ENCODE measurements around the gene ARGLU1. TPM values are rescaled to one million over a fixed set of nuclear protein-coding genes. Genes with fewer than 3 reads are reported as not detected.

Gene ARGLU1
- total and polyA plus RNA-seq, 2 experiments from 2014 or later, result 108 to 166 TPM

DNA sequence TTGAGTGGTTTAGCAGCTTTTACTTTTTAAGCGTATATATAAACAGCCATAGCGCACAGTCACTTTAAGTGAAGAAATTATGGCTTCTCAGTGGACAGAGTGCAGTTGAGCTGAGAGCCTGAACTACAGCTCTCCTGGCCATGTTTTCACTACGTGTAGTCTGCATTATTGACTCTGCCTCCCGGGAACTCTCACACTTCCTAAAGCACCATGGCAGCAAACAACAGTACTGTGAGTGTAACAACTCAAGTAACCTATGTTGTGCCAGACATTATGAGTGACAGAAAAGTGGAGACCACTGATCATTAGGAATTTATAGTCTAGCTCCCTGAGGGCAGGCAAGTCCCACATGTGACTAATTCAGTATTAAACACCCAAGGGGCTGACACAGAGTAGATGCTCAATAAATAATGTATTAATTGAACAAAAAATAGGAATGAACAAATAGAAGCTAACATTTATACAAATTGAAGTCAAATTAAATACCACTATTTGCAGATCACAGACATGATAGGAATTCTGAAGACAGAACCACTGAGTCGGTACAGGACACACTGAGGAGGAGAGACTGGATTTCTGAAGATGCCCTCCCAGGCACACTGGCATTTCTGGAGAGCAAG lies 52.2 kb downstream of the ARGLU1 start:
- no peak overlapping the region for H2AFZ ChIP-seq
- Mint-ChIP-seq H3K27ac (no peak overlapping the region; the same call in 1 of the 2 replicates), H3K27me3 (ENCODE audit: insufficient read depth, low read depth, poor library complexity) (no peaks in the 10 kb centered on the region), H3K4me3 (no peak overlapping the region), H3K4me1 (peaks cover 51% of the 10 kb centered on the region), H3K36me3 (ENCODE audit: low read depth) (peaks cover 10% of the 10 kb centered on the region; the same call in 2 of the 3 replicates), H3K9me3 (no peaks in the 10 kb centered on the region)
- H3K4me1 ChIP-seq (ENCODE audit: insufficient read depth), result peaks cover 56% of the 10 kb centered on the region
- DNase-seq (ENCODE audit: low spot score), result no peak
- no peaks in the 10 kb centered on the region for H3F3A ChIP-seq (replicated peaks; ENCODE audit: low read depth)
- H3K9me2 ChIP-seq (ENCODE audit: insufficient read depth), result no peaks in the 10 kb centered on the region
- TF ChIP-seq, protein P1, sequence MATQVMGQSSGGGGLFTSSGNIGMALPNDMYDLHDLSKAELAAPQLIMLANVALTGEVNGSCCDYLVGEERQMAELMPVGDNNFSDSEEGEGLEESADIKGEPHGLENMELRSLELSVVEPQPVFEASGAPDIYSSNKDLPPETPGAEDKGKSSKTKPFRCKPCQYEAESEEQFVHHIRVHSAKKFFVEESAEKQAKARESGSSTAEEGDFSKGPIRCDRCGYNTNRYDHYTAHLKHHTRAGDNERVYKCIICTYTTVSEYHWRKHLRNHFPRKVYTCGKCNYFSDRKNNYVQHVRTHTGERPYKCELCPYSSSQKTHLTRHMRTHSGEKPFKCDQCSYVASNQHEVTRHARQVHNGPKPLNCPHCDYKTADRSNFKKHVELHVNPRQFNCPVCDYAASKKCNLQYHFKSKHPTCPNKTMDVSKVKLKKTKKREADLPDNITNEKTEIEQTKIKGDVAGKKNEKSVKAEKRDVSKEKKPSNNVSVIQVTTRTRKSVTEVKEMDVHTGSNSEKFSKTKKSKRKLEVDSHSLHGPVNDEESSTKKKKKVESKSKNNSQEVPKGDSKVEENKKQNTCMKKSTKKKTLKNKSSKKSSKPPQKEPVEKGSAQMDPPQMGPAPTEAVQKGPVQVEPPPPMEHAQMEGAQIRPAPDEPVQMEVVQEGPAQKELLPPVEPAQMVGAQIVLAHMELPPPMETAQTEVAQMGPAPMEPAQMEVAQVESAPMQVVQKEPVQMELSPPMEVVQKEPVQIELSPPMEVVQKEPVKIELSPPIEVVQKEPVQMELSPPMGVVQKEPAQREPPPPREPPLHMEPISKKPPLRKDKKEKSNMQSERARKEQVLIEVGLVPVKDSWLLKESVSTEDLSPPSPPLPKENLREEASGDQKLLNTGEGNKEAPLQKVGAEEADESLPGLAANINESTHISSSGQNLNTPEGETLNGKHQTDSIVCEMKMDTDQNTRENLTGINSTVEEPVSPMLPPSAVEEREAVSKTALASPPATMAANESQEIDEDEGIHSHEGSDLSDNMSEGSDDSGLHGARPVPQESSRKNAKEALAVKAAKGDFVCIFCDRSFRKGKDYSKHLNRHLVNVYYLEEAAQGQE (IDR thresholded peaks at IDR 0.05; ENCODE audit: unreplicated experiment), result no peak
- TF ChIP-seq, protein P2, sequence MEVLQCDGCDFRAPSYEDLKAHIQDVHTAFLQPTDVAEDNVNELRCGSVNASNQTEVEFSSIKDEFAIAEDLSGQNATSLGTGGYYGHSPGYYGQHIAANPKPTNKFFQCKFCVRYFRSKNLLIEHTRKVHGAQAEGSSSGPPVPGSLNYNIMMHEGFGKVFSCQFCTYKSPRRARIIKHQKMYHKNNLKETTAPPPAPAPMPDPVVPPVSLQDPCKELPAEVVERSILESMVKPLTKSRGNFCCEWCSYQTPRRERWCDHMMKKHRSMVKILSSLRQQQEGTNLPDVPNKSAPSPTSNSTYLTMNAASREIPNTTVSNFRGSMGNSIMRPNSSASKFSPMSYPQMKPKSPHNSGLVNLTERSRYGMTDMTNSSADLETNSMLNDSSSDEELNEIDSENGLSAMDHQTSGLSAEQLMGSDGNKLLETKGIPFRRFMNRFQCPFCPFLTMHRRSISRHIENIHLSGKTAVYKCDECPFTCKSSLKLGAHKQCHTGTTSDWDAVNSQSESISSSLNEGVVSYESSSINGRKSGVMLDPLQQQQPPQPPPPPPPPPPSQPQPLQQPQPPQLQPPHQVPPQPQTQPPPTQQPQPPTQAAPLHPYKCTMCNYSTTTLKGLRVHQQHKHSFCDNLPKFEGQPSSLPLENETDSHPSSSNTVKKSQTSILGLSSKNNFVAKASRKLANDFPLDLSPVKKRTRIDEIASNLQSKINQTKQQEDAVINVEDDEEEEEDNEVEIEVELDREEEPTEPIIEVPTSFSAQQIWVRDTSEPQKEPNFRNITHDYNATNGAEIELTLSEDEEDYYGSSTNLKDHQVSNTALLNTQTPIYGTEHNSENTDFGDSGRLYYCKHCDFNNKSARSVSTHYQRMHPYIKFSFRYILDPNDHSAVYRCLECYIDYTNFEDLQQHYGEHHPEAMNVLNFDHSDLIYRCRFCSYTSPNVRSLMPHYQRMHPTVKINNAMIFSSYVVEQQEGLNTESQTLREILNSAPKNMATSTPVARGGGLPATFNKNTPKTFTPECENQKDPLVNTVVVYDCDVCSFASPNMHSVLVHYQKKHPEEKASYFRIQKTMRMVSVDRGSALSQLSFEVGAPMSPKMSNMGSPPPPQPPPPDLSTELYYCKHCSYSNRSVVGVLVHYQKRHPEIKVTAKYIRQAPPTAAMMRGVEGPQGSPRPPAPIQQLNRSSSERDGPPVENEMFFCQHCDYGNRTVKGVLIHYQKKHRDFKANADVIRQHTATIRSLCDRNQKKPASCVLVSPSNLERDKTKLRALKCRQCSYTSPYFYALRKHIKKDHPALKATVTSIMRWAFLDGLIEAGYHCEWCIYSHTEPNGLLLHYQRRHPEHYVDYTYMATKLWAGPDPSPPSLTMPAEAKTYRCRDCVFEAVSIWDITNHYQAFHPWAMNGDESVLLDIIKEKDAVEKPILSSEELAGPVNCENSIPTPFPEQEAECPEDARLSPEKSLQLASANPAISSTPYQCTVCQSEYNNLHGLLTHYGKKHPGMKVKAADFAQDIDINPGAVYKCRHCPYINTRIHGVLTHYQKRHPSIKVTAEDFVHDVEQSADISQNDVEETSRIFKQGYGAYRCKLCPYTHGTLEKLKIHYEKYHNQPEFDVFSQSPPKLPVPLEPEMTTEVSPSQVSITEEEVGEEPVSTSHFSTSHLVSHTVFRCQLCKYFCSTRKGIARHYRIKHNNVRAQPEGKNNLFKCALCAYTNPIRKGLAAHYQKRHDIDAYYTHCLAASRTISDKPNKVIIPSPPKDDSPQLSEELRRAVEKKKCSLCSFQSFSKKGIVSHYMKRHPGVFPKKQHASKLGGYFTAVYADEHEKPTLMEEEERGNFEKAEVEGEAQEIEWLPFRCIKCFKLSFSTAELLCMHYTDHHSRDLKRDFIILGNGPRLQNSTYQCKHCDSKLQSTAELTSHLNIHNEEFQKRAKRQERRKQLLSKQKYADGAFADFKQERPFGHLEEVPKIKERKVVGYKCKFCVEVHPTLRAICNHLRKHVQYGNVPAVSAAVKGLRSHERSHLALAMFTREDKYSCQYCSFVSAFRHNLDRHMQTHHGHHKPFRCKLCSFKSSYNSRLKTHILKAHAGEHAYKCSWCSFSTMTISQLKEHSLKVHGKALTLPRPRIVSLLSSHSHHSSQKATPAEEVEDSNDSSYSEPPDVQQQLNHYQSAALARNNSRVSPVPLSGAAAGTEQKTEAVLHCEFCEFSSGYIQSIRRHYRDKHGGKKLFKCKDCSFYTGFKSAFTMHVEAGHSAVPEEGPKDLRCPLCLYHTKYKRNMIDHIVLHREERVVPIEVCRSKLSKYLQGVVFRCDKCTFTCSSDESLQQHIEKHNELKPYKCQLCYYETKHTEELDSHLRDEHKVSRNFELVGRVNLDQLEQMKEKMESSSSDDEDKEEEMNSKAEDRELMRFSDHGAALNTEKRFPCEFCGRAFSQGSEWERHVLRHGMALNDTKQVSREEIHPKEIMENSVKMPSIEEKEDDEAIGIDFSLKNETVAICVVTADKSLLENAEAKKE (CRISPR knock-in tag; IDR thresholded peaks at IDR 0.05), result no peak
- TF ChIP-seq CREB1 (CRISPR knock-in tag; IDR thresholded peaks at IDR 0.05; ENCODE audit: low read depth), result no peak
- TF ChIP-seq POLR2AphosphoS5 (IDR thresholded peaks at IDR 0.05; ENCODE audit: low read depth), result no peak
- TF ChIP-seq ZNF114 (CRISPR knock-in tag; IDR thresholded peaks at IDR 0.05), result no peak
- H3K36me3 ChIP-seq (ENCODE audit: insufficient read depth), result no peaks in the 10 kb centered on the region
- H3K27me3 ChIP-seq (ENCODE audit: insufficient read depth), result no peaks in the 10 kb centered on the region
- ATAC-seq, result no peak
- 0 out of 2 replicates have a peak, but pooled peaks cover 4% of the 10 kb centered on the region for H4K20me1 ChIP-seq (replicated peaks; ENCODE audit: insufficient read depth)
- no peak overlapping the region for H3K4me3 ChIP-seq
- peak overlapping the region; percentile 22; the same call in 1 of the 2 replicates for H3K27ac ChIP-seq (ENCODE audit: low read depth)
- peak overlapping the region; percentile 50; the same call in 1 of the 2 replicates for H3K4me2 ChIP-seq
- peaks cover 89% of the 10 kb centered on the region for H3K79me2 ChIP-seq (replicated peaks; ENCODE audit: insufficient read depth)

Data from GM23338 (cell line).